ENCODE results near the gene VRK3. TPM values are rescaled to one million over a fixed set of nuclear protein-coding genes. Genes with fewer than 3 reads are reported as not detected.

The VRK3 gene
- total and polyA plus RNA-seq, 4 donors: 16.2 to 23.6 (median 20.3) TPM

DNA sequence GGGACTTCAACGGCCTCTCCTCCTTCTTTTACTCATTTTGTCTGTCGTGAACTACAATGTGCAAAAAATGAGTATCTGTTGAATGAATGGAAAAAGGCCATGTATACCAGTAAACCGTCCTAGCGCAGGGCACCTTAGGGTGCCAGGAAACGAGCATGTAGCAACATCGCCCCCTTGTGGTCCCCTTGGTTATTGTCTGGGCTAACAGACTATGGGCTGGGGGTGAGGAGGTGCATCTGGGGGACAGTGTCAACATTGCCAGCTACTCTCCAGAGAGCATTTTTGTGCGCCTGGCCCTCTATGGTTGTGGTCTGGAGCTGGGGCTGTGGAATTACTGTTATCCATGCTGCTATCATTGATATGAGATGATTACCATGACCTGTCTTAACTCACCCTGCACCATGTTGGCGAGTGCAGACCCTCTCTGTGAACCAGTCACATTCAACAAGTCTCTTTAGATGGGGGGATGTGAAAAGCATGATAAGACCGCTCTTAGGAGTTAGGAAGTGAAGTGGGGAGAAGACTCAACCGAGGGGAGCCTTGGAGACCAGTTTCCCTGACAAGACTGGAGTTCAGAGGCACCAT is 41.4 kb downstream of the VRK3 start:
- TF ChIP-seq NR2F2 (IDR thresholded peaks at IDR 0.05) (no peak), HNF4G (IDR thresholded peaks at IDR 0.05) (no peak), RAD21 (IDR thresholded peaks at IDR 0.05) (peak; percentile 93 to 96)
- TF ChIP-seq, protein P1, sequence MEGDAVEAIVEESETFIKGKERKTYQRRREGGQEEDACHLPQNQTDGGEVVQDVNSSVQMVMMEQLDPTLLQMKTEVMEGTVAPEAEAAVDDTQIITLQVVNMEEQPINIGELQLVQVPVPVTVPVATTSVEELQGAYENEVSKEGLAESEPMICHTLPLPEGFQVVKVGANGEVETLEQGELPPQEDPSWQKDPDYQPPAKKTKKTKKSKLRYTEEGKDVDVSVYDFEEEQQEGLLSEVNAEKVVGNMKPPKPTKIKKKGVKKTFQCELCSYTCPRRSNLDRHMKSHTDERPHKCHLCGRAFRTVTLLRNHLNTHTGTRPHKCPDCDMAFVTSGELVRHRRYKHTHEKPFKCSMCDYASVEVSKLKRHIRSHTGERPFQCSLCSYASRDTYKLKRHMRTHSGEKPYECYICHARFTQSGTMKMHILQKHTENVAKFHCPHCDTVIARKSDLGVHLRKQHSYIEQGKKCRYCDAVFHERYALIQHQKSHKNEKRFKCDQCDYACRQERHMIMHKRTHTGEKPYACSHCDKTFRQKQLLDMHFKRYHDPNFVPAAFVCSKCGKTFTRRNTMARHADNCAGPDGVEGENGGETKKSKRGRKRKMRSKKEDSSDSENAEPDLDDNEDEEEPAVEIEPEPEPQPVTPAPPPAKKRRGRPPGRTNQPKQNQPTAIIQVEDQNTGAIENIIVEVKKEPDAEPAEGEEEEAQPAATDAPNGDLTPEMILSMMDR (IDR thresholded peaks at IDR 0.05; ENCODE audit: low read depth, low read length, missing input control): peak; percentile 85
- TF ChIP-seq, protein P2, sequence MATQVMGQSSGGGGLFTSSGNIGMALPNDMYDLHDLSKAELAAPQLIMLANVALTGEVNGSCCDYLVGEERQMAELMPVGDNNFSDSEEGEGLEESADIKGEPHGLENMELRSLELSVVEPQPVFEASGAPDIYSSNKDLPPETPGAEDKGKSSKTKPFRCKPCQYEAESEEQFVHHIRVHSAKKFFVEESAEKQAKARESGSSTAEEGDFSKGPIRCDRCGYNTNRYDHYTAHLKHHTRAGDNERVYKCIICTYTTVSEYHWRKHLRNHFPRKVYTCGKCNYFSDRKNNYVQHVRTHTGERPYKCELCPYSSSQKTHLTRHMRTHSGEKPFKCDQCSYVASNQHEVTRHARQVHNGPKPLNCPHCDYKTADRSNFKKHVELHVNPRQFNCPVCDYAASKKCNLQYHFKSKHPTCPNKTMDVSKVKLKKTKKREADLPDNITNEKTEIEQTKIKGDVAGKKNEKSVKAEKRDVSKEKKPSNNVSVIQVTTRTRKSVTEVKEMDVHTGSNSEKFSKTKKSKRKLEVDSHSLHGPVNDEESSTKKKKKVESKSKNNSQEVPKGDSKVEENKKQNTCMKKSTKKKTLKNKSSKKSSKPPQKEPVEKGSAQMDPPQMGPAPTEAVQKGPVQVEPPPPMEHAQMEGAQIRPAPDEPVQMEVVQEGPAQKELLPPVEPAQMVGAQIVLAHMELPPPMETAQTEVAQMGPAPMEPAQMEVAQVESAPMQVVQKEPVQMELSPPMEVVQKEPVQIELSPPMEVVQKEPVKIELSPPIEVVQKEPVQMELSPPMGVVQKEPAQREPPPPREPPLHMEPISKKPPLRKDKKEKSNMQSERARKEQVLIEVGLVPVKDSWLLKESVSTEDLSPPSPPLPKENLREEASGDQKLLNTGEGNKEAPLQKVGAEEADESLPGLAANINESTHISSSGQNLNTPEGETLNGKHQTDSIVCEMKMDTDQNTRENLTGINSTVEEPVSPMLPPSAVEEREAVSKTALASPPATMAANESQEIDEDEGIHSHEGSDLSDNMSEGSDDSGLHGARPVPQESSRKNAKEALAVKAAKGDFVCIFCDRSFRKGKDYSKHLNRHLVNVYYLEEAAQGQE (IDR thresholded peaks at IDR 0.05): peak; percentile 56
- Histone ChIP-seq H3K27ac (ENCODE audit: low read depth in 1 of 2, low read length in 2 of 2) (no peak overlapping the region), H3K27me3 (ENCODE audit: control insufficient read depth in 4 of 4, insufficient read depth in 4 of 4, low read length in 3 of 4) (no peaks in the 10 kb centered on the region), H3K9me3 (ENCODE audit: control insufficient read depth in 4 of 4, low read length in 3 of 4) (no peaks in the 10 kb centered on the region), H3K4me3 (ENCODE audit: low read depth in 1 of 3, low read length in 3 of 3) (no peak overlapping the region), H3K4me1 (ENCODE audit: control insufficient read depth in 4 of 4, insufficient read depth in 4 of 4, low read length in 3 of 4) (no peaks in the 10 kb centered on the region), H3K36me3 (ENCODE audit: control insufficient read depth in 4 of 4, insufficient read depth in 3 of 4, low read depth in 1 of 4, low read length in 3 of 4) (peaks cover 4 to 39% (median 28%) of the 10 kb centered on the region in 4 donors), H3K9ac (ENCODE audit: low read depth in 1 of 2, low read length in 2 of 2) (no peak overlapping the region)
- WGBS: 46% methylated on average over 10 of the region's 10 CpGs
- DNase-seq (ENCODE audit: low spot score): peak; percentile 85

DNA sequence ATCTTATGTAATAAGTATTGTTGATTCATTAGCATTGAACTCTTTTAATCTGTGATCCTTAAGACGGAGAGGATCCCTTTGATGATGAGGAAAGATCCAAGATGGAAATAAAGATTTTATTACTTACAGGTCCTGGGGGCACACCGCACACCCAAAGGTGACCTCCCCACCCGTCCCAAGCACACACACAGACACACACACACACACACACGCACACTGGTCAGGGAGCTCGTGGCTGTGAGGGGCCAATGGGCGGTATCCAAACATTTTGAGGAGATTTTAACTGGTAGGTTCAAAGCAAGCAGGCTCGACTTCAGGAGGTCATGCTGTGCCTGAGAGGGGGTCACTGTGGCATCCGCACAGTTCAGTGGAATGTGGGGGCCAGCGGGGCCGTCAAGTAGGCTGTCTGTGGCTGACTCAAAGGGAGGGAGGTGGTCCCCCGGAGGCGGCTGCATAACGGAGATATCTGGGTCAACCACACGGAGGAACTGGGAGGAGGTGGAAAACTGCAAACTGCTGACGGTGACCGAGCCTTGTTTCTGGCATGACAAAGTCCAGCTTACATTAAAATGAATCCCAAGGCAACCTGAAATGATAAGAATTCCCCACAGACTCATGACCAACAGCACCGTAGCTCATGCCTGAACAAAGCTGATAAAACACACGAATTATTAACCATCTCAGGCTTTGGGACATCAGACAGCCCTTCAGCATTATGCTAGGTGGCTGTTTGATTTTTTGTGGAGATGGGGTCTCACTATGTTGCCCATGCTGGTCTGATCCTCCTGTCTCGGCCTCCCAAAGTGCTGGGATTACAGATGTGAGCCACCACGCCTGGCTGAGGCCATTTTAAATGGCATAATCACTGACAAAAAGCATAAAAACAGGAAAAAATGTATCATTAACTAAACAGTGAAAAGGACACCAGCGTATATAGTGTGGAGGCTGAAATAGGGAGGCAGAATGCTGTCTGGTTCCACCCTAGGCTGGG is 43.3 kb downstream of the VRK3 start:
- H3K9me3 ChIP-seq (ENCODE audit: control insufficient read depth in 4 of 4, low read length in 3 of 4): no peaks in the 10 kb centered on the region
- peaks cover 5 to 45% (median 19%) of the 10 kb centered on the region in 4 donors for H3K36me3 ChIP-seq (ENCODE audit: control insufficient read depth in 4 of 4, insufficient read depth in 3 of 4, low read depth in 1 of 4, low read length in 3 of 4)
- no peaks in the 10 kb centered on the region for H3K27me3 ChIP-seq (ENCODE audit: control insufficient read depth in 4 of 4, insufficient read depth in 4 of 4, low read length in 3 of 4)
- H3K4me1 ChIP-seq (ENCODE audit: control insufficient read depth in 4 of 4, insufficient read depth in 4 of 4, low read length in 3 of 4): no peaks in the 10 kb centered on the region
- TF ChIP-seq NR2F2 (IDR thresholded peaks at IDR 0.05) (no peak), YY1 (IDR thresholded peaks at IDR 0.05) (no peak), RXRA (IDR thresholded peaks at IDR 0.05) (no peak), TAF1 (conservative IDR thresholded peaks at IDR 0.05) (no peak), HNF4A (conservative IDR thresholded peaks at IDR 0.05) (no peak)
- TF ChIP-seq, protein P2 (IDR thresholded peaks at IDR 0.05): no peak
- TF ChIP-seq, protein P1 (IDR thresholded peaks at IDR 0.05; ENCODE audit: low read depth, low read length, missing input control): no peak
- WGBS: 89% methylated on average over 21 of the region's 21 CpGs
- peak; percentile 35 for DNase-seq (ENCODE audit: low spot score)
- no peak overlapping the region for H3K4me3 ChIP-seq (ENCODE audit: low read depth in 1 of 3, low read length in 3 of 3)
- no peak overlapping the region for H3K9ac ChIP-seq (ENCODE audit: low read depth in 1 of 2, low read length in 2 of 2)
- H3K27ac ChIP-seq (ENCODE audit: low read depth in 1 of 2, low read length in 2 of 2): no peak overlapping the region

Measured in liver (tissue), 9 donors.